Sciatic nerve (tissue), 2 donors: ENCODE measurements around the gene TRPM2. TPM values are rescaled to one million over a fixed set of nuclear protein-coding genes. Genes with fewer than 3 reads are reported as not detected.

Experiments used
- ATAC-seq: fragments of 200-7000 bp; cut with Tn5 transposase; one replicate; pipeline ENCODE4 v1.9.1; 2020; ENCODE audit warnings: mild to moderate bottlenecking, moderate library complexity
- DNase-seq: peaks from one replicate; pipeline ENCODE4 v3.0.0-alpha.2; 2020; ENCODE audit warnings: low spot score
- intact Hi-C: fragments of 100-400 bp; cut with DNase I; formaldehyde crosslinking; loops from one replicate; pipeline ENCODE4 v1.14.2; 2022
- total RNA-seq: library from RNA; stranded (reverse); fragmentation: NEBNext Ultra II Directional; extraction: Animal tissue kit (Norgen Biotek cat#: 25700); gene quantifications from one replicate; pipeline ENCODE4 v1.2.1, GENCODE V29; 2021
- donor health status: DM: no; HTN: no; CAD: no.
- donor health status: DM: no; HTN: no; CAD: no.

Gene TRPM2
- total RNA-seq, 1 donor from 2014 or later: 9.9 TPM

DNA sequence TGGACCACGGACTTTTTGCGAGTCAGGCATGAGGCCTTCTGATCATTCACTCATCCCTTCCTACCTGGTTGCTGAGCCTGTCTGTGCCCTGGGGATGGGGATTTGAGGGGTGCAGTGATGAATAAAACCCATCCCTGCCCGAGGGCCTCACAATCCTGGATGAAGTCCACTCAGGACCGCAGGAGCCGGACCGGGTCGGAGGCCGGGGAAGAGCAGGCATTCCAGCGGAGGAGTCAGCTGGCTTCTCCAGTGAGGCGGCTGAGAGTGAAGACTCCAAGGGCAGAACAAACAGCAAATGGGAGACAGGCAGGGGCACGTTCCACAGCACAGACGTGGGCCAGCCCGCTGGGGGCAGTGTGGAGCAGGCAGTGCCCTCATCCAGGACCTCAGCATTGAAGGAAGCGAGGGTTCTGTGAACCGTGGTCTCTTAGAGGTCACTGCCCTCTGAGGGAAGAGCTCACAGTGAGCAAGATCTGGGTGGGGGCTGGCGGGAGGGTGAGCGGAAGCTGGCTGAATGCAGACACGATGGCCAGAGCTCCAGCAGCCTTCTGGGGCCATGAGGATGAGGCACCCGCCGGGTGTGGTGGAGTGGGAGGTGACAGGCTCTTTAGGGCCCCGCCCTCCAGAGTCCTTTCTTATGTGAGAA, 91.0 kb downstream of the TRPM2 start:
- no peak for DNase-seq
- intact Hi-C loops: no loop called here
- no peak for ATAC-seq

DNA sequence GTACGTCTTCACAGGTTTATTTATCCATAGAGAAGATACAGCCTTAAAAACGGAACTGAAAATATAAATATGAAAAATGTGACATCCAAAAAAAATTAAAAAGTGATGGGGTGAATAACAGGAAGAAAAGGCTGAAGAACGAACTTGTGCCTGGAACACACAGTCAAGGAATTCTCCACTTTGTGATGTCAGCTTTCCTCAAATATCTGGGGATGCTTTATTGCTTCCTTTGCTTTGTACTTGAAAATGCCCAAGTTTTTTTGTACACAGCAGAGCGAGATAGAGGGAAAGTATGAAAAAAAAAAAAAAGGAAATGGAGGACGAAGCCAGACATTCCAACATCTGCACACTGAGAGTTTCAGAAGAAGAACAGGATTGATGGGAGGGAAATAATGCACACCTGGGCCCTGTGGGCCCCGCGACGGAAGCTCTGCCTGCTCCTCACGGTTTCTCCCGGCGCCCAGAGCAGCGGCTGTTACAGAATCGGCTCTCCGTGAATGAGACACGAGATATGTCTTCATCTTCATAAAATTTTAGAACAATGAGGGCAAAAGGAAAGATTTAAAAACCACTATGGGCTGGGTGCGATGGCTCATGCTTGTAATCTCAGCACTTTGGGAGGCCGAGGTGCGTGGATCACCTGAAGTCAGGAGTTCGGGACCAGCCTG, 91.9 kb downstream of the TRPM2 start:
- intact Hi-C loops: no loop called here
- ATAC-seq: no peak
- peak; percentile 36 for DNase-seq

DNA sequence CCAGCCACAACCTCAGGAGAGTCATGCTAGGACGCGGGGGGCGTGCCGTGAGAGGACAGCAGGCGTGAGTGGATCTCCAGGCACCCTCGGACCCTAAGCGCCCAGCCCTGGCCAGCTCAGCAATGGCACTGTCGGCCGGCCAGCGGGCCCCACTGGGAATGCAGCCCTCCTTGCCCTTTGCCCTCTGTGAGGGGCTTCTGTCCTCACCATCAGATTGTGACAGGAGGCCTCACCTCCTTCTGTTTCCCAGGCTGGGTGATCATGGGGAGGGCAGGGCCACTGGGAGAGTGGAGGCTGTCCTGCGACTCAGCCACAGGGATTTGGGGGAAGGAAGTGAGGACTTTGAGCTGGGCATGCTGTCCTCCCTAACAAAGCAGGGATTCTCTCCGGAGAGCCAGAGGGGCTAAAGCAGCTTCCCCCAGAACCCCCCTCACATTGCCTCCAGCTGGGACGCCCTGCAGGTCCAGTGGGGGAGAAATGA, 95.3 kb downstream of the TRPM2 start:
- intact Hi-C loops: no loop called here
- DNase-seq: peak; percentile 39
- ATAC-seq: no peak

DNA sequence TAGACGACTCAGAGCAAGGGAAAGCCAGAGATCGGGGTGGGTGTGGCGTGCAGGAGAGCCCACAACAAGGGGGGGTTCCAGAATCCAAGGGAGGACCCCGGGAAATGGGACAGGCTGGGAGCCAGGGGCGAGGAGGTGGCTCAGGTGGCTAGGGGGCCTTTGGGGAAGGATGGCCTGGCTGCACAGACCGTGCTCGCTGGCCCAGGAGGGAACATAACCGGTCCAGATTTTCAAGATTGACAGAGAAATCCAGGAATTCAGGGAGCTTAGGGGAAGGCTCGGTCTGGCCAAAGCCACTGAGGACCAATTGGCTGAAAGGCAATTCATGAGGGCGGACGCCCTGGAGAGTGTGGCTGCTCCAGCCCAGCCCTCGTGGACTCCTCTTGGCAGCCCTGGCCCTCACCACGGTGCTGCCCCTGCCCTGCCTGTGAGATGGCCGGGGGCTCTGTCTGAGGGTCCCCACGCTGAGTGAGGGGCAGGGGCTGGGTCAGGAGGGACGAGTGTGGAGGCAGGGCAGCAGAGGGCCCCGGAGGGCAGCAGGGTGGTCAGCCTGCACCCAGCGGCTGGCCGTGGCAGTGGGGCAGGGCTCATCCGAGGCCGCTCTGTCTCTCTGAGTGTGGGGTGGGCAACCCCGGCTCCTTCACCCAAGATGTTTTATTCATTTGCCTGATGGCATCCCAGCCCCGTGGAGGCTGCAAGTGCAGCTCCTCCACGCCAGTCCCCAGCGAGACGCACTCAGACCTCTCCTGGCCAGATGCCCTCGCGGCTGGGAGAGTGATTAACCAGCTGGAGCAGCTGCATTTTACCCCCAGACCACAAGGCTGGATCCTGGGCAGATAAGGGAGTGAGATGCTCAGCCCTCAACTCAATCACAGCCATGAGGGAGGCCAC, 96.3 kb downstream of the TRPM2 start:
- intact Hi-C loops: no loop called here
- DNase-seq: peak; percentile 45
- ATAC-seq: no peak

DNA sequence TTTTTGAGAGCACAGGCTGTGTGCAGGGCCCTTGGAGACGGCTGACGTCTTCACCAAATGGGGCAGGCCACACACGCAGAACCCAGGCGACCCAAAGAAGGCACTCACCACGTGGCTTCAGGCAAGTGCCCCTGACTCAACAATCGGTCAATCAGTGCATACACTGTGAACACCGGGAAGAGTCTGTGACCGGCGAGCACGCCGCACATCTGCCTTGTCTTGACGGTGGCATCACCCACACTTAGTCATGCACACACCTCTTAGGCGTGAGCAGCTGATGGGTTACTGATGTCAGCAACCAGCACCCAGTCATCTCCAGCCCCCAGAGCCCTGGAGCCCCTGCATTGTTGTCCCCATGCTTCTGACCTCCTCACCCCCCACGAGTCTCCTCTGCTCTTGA, 97.0 kb downstream of the TRPM2 start:
- ATAC-seq (no peak), DNase-seq (peak; percentile 44)
- intact Hi-C loops: no loop called here

DNA sequence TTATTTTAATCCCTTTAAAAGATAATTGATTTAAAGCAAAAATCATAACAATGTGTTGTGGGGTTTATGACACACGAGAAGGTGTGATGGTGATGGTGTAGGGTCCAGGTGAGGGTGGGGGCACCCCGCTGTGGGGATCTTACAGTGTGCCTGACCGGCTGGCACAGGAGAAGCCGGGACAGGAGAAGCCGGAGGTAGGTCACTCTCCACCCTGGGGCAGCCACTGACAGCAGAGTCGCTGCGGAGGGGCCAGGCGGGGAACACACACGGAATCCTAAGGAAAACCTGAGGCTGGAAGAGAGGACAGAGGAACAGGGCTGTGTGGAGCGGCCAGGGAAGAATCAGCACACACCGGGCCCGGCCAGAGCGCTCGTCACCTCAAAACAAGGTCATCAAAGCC, 97.6 kb downstream of the TRPM2 start:
- DNase-seq: peak; percentile 22
- intact Hi-C loops: no loop called here
- ATAC-seq: no peak

DNA sequence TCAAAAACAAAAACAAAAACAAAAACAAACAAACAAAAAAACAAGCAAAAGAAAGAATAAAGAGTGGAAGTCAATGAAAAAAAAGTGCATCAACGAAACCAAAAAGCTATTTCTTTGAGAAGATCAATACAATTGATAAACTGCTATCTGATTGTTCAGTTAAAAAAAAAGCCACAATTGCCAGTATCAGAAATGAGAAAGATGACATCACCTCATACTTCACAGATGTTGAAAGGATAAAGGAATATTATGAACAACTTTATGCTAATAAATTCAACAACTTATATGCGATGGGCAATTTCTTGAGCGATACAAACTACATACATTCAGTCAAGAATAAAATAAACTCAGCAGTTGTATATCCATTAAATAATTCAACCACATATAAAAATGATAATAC, 99.7 kb downstream of the TRPM2 start:
- intact Hi-C loops: no loop called here
- no peak for ATAC-seq
- no peak for DNase-seq

DNA sequence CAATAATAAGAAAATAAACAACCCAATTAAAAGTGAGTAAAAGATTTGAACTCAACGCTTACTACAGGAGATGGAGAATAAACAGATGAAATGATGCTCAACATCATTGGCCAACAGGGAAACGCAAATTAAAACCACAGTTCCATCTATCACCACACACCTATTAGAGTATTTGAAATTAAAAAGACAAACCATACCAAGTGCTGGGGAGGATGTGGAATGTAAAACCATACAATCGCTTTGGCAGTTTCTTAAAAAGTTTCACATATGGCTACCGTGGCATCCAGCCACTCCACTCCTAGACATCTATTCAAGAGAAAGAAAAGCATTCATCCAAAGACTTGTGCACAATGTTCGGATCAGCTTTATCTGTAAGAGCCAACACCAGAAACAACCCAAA, 100.6 kb downstream of the TRPM2 start:
- DNase-seq (peak; percentile 9), ATAC-seq (no peak)
- intact Hi-C loops: no loop called here

DNA sequence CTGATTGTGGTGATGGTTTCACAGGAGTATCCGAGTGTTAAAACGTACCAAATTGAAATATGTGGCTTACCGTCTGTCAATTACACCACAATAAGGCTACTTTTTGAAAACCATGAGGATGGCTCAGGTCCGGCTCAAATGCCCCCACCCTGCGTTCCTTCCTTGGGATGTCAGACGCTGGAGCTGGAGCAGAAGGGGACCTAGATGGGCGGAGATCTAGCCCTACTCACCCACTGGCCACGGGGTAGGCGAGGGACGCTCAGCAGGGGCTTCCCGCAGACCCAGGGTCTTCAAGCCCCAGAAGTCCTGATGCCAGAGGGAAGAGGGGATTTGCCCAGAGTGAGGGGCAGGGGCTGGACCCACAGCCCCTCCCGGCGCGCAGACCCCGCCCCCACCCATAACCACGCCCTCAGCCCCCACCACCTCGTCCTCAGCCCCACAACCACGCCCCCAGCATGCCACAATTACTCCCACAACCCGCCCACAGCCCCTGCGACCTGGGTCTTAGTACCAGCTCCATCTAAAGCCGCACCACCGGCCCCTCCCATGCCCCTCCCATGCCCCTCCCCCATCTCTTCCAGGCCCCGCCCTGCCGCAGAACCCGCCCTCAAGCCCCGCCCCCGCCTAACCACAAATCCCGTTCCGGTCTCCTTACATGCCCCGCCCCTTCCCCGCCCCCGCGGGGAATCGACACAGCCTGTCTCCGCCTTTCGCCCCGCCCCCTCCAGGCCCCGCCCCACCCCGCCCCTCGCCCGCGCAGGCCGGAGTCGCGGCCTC, 101.5 kb downstream of the TRPM2 start, which contains the start of gene LRRC3:
Gene LRRC3 (plus strand): TSS at position 764 of the 777 bp plus-strand sequence. CDS start 1,135 bp downstream, outside the sequence.
- intact Hi-C loops: no loop called here
- peak; percentile 92 for DNase-seq
- peak; percentile 90 for ATAC-seq

DNA sequence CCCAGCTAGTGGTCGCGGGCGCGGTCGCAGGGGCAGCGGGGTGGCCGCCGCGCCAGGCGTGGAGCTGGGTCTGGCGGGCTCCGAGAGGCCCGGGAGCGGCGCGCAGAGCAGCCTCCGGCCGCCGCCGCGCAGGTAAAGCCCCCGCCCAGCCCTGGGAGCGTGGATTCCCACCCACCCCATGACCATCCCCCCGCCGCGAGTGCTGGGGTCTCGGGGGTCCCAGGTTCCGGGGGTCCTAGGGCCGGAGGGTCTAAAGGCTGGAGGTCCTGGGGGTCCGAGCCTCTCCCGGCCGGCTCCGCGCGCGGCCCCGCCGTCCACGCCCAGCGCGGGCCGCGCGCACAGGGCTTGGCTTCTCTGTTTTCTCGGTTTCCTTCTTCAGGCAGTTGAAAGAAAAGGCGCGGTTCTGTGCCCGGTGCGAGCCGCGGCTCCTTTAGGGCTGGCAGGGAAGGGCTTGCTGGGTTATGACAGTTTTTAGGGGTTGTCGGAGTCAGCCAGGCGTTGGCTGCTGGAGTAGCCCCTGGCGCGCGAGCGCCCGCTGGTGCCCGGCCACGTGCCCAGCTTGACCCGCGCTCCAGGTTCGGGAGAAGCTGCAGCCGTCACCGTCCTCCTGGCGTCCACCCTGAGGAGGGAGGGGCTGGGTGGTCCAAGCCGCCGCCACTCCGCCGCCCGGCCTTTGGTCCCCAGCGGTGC, 102.2 kb downstream of the TRPM2 start:
- intact Hi-C loops: no loop called here
- ATAC-seq: peak; percentile 40
- peak; percentile 62 for DNase-seq

DNA sequence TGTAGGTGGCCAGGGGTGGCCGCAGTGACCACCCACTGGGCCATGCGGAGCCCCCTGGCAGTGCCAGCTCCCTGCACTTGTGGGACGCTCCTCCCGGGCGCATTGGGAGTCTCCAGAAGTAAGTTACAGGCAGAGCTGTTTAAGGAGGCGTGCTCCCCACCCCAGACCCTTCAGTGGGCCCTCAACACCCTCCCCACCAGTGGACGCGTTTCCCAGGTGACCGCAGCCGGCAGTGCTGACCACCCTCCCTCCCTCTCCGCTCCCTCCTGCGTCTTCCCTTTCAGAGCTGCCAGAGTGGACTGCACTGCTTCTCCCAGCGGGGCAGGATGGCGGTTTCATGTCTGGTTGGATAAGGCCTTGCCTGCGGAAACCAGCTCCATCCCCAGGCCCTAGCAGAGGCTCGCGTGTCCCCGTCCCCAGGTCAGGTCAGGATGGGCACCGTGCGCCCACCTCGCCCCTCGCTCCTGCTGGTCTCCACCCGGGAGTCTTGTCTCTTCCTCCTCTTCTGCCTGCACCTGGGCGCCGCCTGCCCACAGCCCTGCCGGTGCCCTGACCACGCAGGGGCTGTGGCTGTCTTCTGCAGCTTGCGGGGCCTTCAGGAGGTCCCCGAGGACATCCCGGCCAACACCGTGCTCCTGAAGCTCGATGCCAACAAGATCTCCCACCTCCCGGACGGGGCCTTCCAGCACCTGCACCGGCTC, 102.9 kb downstream of the TRPM2 start:
- no peak for ATAC-seq
- intact Hi-C loops: no loop called here
- DNase-seq: no peak

DNA sequence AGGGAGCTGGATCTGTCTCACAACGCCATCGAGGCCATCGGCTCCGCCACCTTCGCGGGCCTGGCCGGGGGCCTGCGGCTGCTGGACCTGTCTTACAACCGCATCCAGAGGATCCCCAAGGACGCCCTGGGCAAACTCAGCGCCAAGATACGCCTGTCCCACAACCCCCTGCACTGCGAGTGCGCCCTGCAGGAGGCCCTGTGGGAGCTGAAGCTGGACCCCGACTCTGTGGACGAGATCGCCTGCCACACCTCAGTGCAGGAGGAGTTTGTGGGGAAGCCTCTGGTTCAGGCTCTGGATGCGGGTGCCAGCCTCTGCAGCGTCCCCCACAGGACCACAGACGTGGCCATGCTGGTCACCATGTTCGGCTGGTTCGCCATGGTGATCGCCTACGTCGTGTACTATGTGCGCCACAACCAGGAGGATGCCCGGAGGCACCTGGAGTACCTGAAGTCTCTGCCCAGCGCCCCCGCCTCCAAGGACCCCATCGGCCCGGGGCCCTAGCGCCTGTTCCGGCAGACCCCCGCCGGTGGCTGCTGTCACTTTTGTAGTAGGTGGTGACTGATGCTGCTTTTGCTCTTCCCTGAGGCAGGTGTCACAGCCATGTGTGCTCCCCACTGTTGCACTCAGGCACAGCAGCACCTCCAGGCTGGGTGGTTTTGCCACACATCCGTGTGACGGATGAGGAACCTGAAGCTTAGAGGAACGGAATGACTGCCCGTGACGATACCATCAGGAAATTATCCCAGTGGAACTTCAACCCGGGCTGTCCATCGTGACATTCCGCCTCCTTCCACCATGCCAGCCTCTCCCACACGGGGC, 103.7 kb downstream of the TRPM2 start:
- intact Hi-C loops: no loop called here
- DNase-seq: no peak
- ATAC-seq: no peak

DNA sequence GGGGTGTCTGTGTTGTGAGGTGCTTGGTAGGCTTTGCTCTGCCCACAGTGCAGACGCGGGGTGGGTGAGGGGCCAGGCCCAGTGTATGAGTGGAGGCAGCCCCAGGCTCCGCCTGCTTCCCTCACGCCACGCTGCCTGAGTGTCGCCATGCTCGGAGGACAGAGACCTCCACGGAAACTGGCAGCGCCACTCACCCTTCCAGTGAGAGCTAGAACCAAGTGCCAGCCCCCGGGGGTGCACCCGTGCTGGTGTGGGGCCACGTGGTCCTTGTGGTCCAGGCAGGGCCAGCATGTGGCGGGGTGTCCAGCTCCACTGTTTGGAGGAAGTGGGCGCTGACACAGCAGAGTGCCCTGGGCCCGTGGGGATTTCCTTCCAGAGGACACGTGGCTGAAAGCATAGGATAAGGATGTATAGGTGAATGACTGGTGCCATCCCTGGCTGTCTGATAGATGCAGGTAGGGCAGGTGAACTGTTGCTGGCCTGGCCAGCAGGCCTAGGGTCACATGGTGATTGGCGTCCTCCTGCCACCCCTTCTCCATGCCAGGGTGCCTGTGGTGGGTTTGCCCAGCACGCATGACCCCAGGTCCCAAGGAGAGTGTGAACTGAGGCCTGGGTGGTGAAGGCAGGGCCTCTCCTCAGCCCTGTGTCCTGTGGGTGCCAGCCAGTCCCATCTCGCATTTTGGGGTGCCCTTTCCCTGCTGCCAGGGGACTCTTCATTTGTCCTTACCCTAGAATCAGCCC, 105.7 kb downstream of the TRPM2 start:
- intact Hi-C loops: no loop called here
- ATAC-seq: no peak
- no peak for DNase-seq

DNA sequence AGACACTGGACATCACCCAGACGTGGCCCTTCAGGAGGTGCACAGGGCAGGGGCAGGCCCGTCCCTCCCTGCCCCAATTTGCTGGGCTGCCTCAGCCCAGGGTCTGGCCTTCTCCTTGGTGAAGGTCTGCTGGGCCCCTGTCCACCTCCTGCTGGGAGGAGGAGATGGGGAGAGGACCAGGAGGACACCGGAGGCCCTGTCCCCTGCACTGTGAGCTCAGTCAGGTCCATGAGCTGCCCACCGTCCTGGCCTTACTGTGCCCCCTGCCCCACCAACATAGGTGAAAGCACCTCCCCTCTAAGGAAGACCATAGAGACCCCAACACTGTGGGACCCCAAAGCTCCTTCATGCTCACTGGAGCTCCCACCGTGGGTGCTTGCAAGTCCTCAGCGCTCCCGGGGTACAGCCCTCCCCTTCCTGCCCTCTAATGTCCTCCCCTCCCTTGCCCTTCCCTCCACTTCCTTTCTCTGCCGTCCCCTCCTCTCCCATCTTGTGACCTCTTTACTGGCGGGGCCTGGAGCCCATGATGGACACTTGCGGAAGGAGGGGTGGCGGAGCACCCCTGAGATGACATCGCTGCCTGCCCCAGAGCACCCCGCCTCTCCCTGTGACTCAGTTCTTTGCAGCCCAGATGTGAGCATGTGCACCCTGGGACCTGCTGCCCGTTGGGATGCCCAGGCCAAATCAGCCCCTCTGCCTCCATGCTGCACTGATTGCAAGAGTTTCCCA, 106.5 kb downstream of the TRPM2 start:
- intact Hi-C loops: no loop called here
- ATAC-seq (no peak), DNase-seq (no peak)

DNA sequence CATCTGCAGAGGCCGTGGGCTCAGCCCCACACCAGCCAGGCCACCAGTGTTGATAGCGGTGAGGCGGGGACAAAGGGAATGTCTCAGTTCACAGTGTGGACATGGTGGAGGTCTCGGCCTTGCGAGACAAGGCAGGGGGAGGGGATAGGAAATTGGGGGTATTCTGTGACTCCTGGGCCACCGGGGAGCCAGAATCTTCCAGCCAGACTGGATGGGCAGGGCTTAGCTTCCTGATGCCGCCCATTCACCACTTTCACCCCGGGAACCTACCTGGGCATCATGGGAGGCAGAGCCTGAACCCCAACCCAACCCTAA, 107.0 kb downstream of the TRPM2 start:
- no peak for DNase-seq
- intact Hi-C loops: no loop called here
- ATAC-seq: no peak

DNA sequence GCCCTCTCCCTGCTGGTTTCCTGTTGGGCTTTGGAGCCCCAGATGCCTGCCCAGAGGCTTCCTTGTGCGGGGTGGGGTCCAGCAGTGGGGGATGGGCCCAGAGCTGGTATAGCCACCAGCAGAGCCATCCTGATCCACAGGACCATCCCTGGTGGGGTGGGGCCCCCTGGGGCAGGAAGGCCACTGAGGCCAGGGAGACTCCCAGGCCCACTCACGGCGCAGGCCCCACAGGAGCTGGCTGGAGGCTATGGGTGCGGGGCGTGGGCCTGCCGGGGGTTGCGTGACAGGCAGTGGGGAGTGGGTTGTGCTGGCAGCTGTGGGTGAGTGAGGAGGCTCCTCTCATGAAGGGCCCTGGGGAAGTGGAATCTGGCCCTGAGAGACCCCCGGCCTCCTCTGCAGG, 107.6 kb downstream of the TRPM2 start:
- no peak for ATAC-seq
- no peak for DNase-seq
- intact Hi-C loops: no loop called here
